Spleen (tissue), 7 donors: ENCODE results near the gene BAHD1.
A peak's percentile ranks its signal among the peaks of the same experiment; 100 is the strongest.

Experiments used
- CTCF ChIP-seq, 11 experiments: fragments of 200-600 bp in 7 of 11; fragments of 450-650 bp in 4 of 11; sonication (generic) in 4 of 11; IDR thresholded peaks in 8 of 11; conservative IDR thresholded peaks in 3 of 11; 1 replicate in 7 of 11; 2 replicates in 4 of 11; pipeline versions ENCODE4 v1.4.0 to v1.8.0; 2016 to 2021; ENCODE audit warnings: antibody characterized with exemption in 11 of 11, inconsistent platforms in 4 of 11, mild to moderate bottlenecking in 1 of 11
- POLR2A ChIP-seq, 3 donors: fragments of 450-650 bp; IDR thresholded peaks; one replicate each; pipeline ENCODE4 v1.5.1; 2017; ENCODE audit warnings: antibody characterized with exemption in 3 of 3, mild to moderate bottlenecking in 1 of 3
- POLR2AphosphoS5 ChIP-seq, 3 donors: sonication (generic); formaldehyde crosslinking; IDR thresholded peaks; one replicate each; pipeline ENCODE4 v1.5.1; 2017; ENCODE audit warnings: antibody characterized with exemption in 3 of 3
- donor health status: DM: no; HTN: no; CAD: no; lungs with moderate emphysema.
- donor health status: DM: no; HTN: no; CAD: no.
- donor health status: DM: no; HTN: no; CAD: no.

GRCh38 chr15:40441565-40442531, 1.1 kb downstream of the BAHD1 start:
- TF ChIP-seq CTCF (IDR thresholded peaks at IDR 0.05 in 8 of 11, conservative IDR thresholded peaks at IDR 0.05 in 3 of 11), result peak in 5 of 11 experiments; percentile 6 to 41 (median 24)
- no peak for TF ChIP-seq POLR2A (IDR thresholded peaks at IDR 0.05)
- peak in 1 of 3 donors; percentile 26 for TF ChIP-seq POLR2AphosphoS5 (IDR thresholded peaks at IDR 0.05)
